Liver (tissue), 9 donors: ENCODE results near the gene TOR1A. TPM values are rescaled to one million over a fixed set of nuclear protein-coding genes. Genes with fewer than 3 reads are reported as not detected.

Experiments used
- DNase-seq: peaks from one replicate; pipeline ENCODE4 v3.0.0-alpha.2; 2017; ENCODE audit warnings: low spot score
- H3K27ac ChIP-seq, 2 donors: one replicate each; pipeline ENCODE4 v1.7.0; 2013; ENCODE audit warnings: inconsistent platforms in 2 of 2, low read length in 2 of 2, control low read depth in 1 of 2, low read depth in 1 of 2, mild to moderate bottlenecking in 1 of 2
- H3K27me3 ChIP-seq, 4 donors: one replicate each; pipeline versions ENCODE4 v1.6.1 to v1.7.0; 2013; ENCODE audit warnings: low read length in 3 of 4, inconsistent platforms in 1 of 4, mild to moderate bottlenecking in 1 of 4, moderate library complexity in 1 of 4; ENCODE audit not compliant: control insufficient read depth in 4 of 4, insufficient read depth in 4 of 4
- H3K36me3 ChIP-seq, 4 donors: one replicate each; pipeline versions ENCODE4 v1.6.1 to v1.7.0; 2013; ENCODE audit warnings: low read length in 3 of 4, mild to moderate bottlenecking in 3 of 4, low read depth in 1 of 4, moderate library complexity in 1 of 4; ENCODE audit not compliant: control insufficient read depth in 4 of 4, insufficient read depth in 3 of 4
- H3K4me1 ChIP-seq, 4 donors: one replicate each; pipeline versions ENCODE4 v1.6.1 to v1.7.0; 2013; ENCODE audit warnings: low read length in 3 of 4, mild to moderate bottlenecking in 3 of 4, moderate library complexity in 1 of 4; ENCODE audit not compliant: control insufficient read depth in 4 of 4, insufficient read depth in 4 of 4
- H3K4me3 ChIP-seq, 3 donors: one replicate each; pipeline versions ENCODE4 v1.6.1 to v1.7.0; 2013; ENCODE audit warnings: low read length in 3 of 3, control low read depth in 1 of 3, low read depth in 1 of 3, mild to moderate bottlenecking in 1 of 3
- H3K9ac ChIP-seq, 2 donors: one replicate each; pipeline ENCODE4 v1.7.0; 2013; ENCODE audit warnings: low read length in 2 of 2, mild to moderate bottlenecking in 2 of 2, moderate library complexity in 2 of 2, control low read depth in 1 of 2, low read depth in 1 of 2
- H3K9me3 ChIP-seq, 4 donors: one replicate each; pipeline versions ENCODE4 v1.6.1 to v1.7.0; 2013; ENCODE audit warnings: low read length in 3 of 4; ENCODE audit not compliant: control insufficient read depth in 4 of 4
- ATF3 ChIP-seq: IDR thresholded peaks from 2 replicates; pipeline ENCODE4 v1.6.1; 2016; ENCODE audit warnings: antibody characterized with exemption
- EGR1 ChIP-seq, 2 donors: IDR thresholded peaks; 2 replicates each; pipeline ENCODE4 v1.6.1; 2016 to 2018; ENCODE audit warnings: antibody characterized with exemption in 2 of 2, low read depth in 2 of 2
- FOXA1 ChIP-seq: IDR thresholded peaks from 2 replicates; pipeline ENCODE4 v1.6.1; 2016; ENCODE audit warnings: antibody characterized with exemption
- FOXA2 ChIP-seq: IDR thresholded peaks from 2 replicates; pipeline ENCODE4 v1.6.1; 2016; ENCODE audit warnings: antibody characterized with exemption
- GABPA ChIP-seq, 2 donors: IDR thresholded peaks in 1 of 2; conservative IDR thresholded peaks in 1 of 2; 2 replicates each; pipeline ENCODE4 v1.6.1; 2016; ENCODE audit warnings: antibody characterized with exemption in 2 of 2, mild to moderate bottlenecking in 1 of 2, moderate library complexity in 1 of 2
- HNF4A ChIP-seq, 2 donors: conservative IDR thresholded peaks; 2 replicates each; pipeline ENCODE4 v1.6.1; 2016; ENCODE audit warnings: antibody characterized with exemption in 2 of 2, mild to moderate bottlenecking in 2 of 2
- HNF4G ChIP-seq: IDR thresholded peaks from 2 replicates; pipeline ENCODE4 v1.6.1; 2016; ENCODE audit warnings: antibody characterized with exemption
- JUND ChIP-seq, 2 donors: IDR thresholded peaks; 2 replicates each; pipeline ENCODE4 v1.6.1; 2016; ENCODE audit warnings: antibody characterized with exemption in 2 of 2
- MAX ChIP-seq: IDR thresholded peaks from 2 replicates; pipeline ENCODE4 v1.6.1; 2016; ENCODE audit warnings: antibody characterized with exemption
- NR2F2 ChIP-seq: IDR thresholded peaks from 2 replicates; pipeline ENCODE4 v1.6.1; 2016; ENCODE audit warnings: antibody characterized with exemption
- RAD21 ChIP-seq, 2 donors: IDR thresholded peaks; 2 replicates each; pipeline ENCODE4 v1.6.1; 2016; ENCODE audit warnings: antibody characterized with exemption in 2 of 2, mild to moderate bottlenecking in 2 of 2
- REST ChIP-seq: IDR thresholded peaks from 2 replicates; pipeline ENCODE4 v1.6.1; 2016; ENCODE audit warnings: antibody characterized with exemption, mild to moderate bottlenecking
- SP1 ChIP-seq: IDR thresholded peaks from 2 replicates; pipeline ENCODE4 v1.6.1; 2018; ENCODE audit warnings: antibody characterized with exemption, mild to moderate bottlenecking
- TAF1 ChIP-seq: conservative IDR thresholded peaks from 2 replicates; pipeline ENCODE4 v1.6.1; 2016; ENCODE audit warnings: antibody characterized with exemption, mild to moderate bottlenecking
- YY1 ChIP-seq: IDR thresholded peaks from 2 replicates; pipeline ENCODE4 v1.6.1; 2016; ENCODE audit warnings: antibody characterized with exemption, mild to moderate bottlenecking
- ZBTB33 ChIP-seq: IDR thresholded peaks from 2 replicates; pipeline ENCODE4 v1.6.1; 2016; ENCODE audit warnings: antibody characterized with exemption
- WGBS: extraction: QIAGEN DNeasy Blood & Tissue Kit; methylation state at CpG from one replicate; pipeline ENCODE4 v1.1.7; 2013; 5-methylcytosine and 5-hydroxymethylcytosine counted together
- polyA plus RNA-seq, 2 donors: library from polyadenylated mRNA; stranded (reverse) in 1 of 2; unstranded in 1 of 2; fragments of 200-250 nt in 1 of 2; fragments of >200 nt in 1 of 2; fragmentation: Nextera tagmentation in 1 of 2; extraction: Ambion mirVana in 1 of 2; gene quantifications; one replicate each; pipeline versions ENCODE4 v1.2.1 to v1.2.3, GENCODE V29; 2013 to 2015
- total RNA-seq, 2 donors: library from RNA; depleted of rRNA; stranded (reverse); fragments of >200 nt; gene quantifications; one replicate each; pipeline ENCODE4 v1.2.3, GENCODE V29; 2014
- donor health status: healthy.
- donor health status: healthy.
- donor health status: healthy.
- donor health status: healthy.
- donor health status: healthy.

The TOR1A gene
- total and polyA plus RNA-seq, 4 donors, result 18.3 to 34.0 (median 29.8) TPM

- Histone ChIP-seq H3K9me3 (no peaks in the 10 kb centered on the region), H3K27me3 (no peaks in the 10 kb centered on the region), H3K36me3 (peaks cover 0 to 2% (median 0%) of the 10 kb centered on the region in 4 donors), H3K9ac (no peak overlapping the region), H3K27ac (no peak overlapping the region), H3K4me1 (peaks cover 0 to 13% (median 11%) of the 10 kb centered on the region in 4 donors), H3K4me3 (no peak overlapping the region)
- no peak for DNase-seq
- 90% methylated on average over 10 of the region's 10 CpGs for WGBS
- no peak for TF ChIP-seq FOXA2
- TF ChIP-seq TAF1, result no peak
- no peak for TF ChIP-seq YY1
- no peak for TF ChIP-seq SP1
- TF ChIP-seq REST, result no peak
- no peak for TF ChIP-seq HNF4G
- TF ChIP-seq NR2F2, result no peak
- TF ChIP-seq ZBTB33, result no peak
- TF ChIP-seq JUND (IDR thresholded peaks at IDR 0.05), result no peak
- TF ChIP-seq MAX, result no peak
- no peak for TF ChIP-seq GABPA (IDR thresholded peaks at IDR 0.05 in 1 of 2, conservative IDR thresholded peaks at IDR 0.05 in 1 of 2)
- TF ChIP-seq EGR1 (IDR thresholded peaks at IDR 0.05; ENCODE audit: low read depth in 2 of 2), result no peak
Observed at GRCh38 chr9:129839324-129840023, 15.5 kb upstream of the TOR1A start.

- 91% methylated on average over 12 of the region's 12 CpGs for WGBS
- H3K36me3 ChIP-seq, result peaks cover 0 to 2% (median 0%) of the 10 kb centered on the region in 4 donors
- no peaks in the 10 kb centered on the region for H3K27me3 ChIP-seq
- no peak for DNase-seq
- TF ChIP-seq RAD21 (IDR thresholded peaks at IDR 0.05) (no peak), HNF4A (conservative IDR thresholded peaks at IDR 0.05) (no peak), TAF1 (no peak), YY1 (no peak), ATF3 (no peak), ZBTB33 (no peak), FOXA1 (no peak), REST (no peak), MAX (no peak)
- no peak overlapping the region for H3K4me3 ChIP-seq
- no peaks in the 10 kb centered on the region for H3K9me3 ChIP-seq
- peaks cover 0 to 20% (median 17%) of the 10 kb centered on the region in 4 donors for H3K4me1 ChIP-seq
- H3K27ac ChIP-seq, result no peak overlapping the region
- H3K9ac ChIP-seq, result no peak overlapping the region
Observed at GRCh38 chr9:129838707-129839259, 14.8 kb upstream of the TOR1A start.
